GM12878 (cell line): Measurements from ENCODE around the gene FAM83D. TPM values are rescaled to one million over a fixed set of nuclear protein-coding genes. Genes with fewer than 3 reads are reported as not detected.

ENCODE experiments used
- ATAC-seq: fragments of 200-7000 bp; cut with Tn5 transposase; 3 replicates; pipeline ENCODE4 v1.9.1; 2020; ENCODE audit warnings: mild to moderate bottlenecking, moderate library complexity
- BruUV-seq: library from RNA; stranded (reverse); fragments of 400-500 nt; replicated peaks from 2 replicates; lab custom pipeline; 2021; lab: Mats Ljungman, UMichigan
- CTCF ChIA-PET: fragments of 300-600 bp; sonication (Branson Sonifier 250); formaldehyde crosslinking; extraction: SDS; loops from one replicate; lab custom pipeline; 2021; ENCODE audit warnings: inconsistent platforms; lab: Yijun Ruan, JAX
- POLR2A ChIA-PET: fragments of 350-600 bp; formaldehyde crosslinking; extraction: SDS; loops from one replicate; lab custom pipeline; 2021; ENCODE audit warnings: inconsistent platforms; lab: Charles Lee
- RAD21 ChIA-PET: fragments of 300-600 bp; sonication (Branson Sonifier 250); formaldehyde crosslinking; loops from one replicate; lab custom pipeline; 2023; ENCODE audit warnings: antibody characterized with exemption; ENCODE audit not compliant: unreplicated experiment; lab: Charles Lee
- SMC1A ChIA-PET: fragments of 300-600 bp; sonication (Branson Sonifier 250); formaldehyde crosslinking; loops from one replicate; lab custom pipeline; 2023; ENCODE audit not compliant: unreplicated experiment, uncharacterized antibody; lab: Charles Lee
- DNase-seq: peaks from one replicate; pipeline ENCODE4 v3.0.0-alpha.2; 2011; ENCODE audit warnings: low read depth, low spot score
- FAIRE-seq: peaks from 3 replicates; lab custom pipeline; 2011; peaks lifted over from hg19 to GRCh38; lab: Jason Lieb, UNC
- H2AFZ ChIP-seq: 2 replicates; pipeline ENCODE4 v1.6.0; 2011; ENCODE audit warnings: low read depth, low read length, control low read depth; ENCODE audit not compliant: control insufficient read depth
- H3K27ac ChIP-seq: 2 replicates; pipeline ENCODE4 v1.5.1; 2011; ENCODE audit warnings: control low read depth; ENCODE audit not compliant: control insufficient read depth, insufficient read depth
- H3K27me3 ChIP-seq, 2 experiments: replicated peaks in 1 of 2; 2 replicates each; pipeline versions ENCODE4 v1.6.0 to v1.6.1; 2011; ENCODE audit warnings: low read length in 1 of 2; ENCODE audit not compliant: control insufficient read depth in 2 of 2, insufficient read depth in 2 of 2
- H3K36me3 ChIP-seq, 2 experiments: 2 replicates each; pipeline ENCODE4 v1.5.1; 2011; ENCODE audit warnings: low read length in 1 of 2; ENCODE audit not compliant: control insufficient read depth in 2 of 2, insufficient read depth in 2 of 2
- H3K4me1 ChIP-seq: 2 replicates; pipeline ENCODE4 v1.6.1; 2011; ENCODE audit warnings: mild to moderate bottlenecking, low read length, moderate library complexity, mixed read lengths; ENCODE audit not compliant: control insufficient read depth, insufficient read depth
- H3K4me2 ChIP-seq: 2 replicates; pipeline ENCODE4 v1.6.0; 2011; ENCODE audit warnings: control low read depth; ENCODE audit not compliant: control insufficient read depth, insufficient read depth
- H3K4me3 ChIP-seq: fragments of 200-600 bp; sonication (generic); 2 replicates; pipeline ENCODE4 v1.5.1; 2016
- H3K79me2 ChIP-seq: 2 replicates; pipeline ENCODE4 v1.6.0; 2011; ENCODE audit warnings: low read length; ENCODE audit not compliant: control insufficient read depth, insufficient read depth
- H3K9ac ChIP-seq: 2 replicates; pipeline ENCODE4 v1.8.0; 2011; ENCODE audit warnings: low read length, control low read depth, mixed read lengths; ENCODE audit not compliant: control insufficient read depth, insufficient read depth
- H3K9me3 ChIP-seq: replicated peaks from 3 replicates; pipeline ENCODE4 v1.5.1; 2011; ENCODE audit warnings: mild to moderate bottlenecking, low read length; ENCODE audit not compliant: control insufficient read depth, insufficient read depth
- H4K20me1 ChIP-seq: 2 replicates; pipeline ENCODE4 v1.6.0; 2011; ENCODE audit not compliant: control insufficient read depth, insufficient read depth
- BCLAF1 ChIP-seq: fragments of 450-650 bp; IDR thresholded peaks from 2 replicates; pipeline ENCODE4 v1.6.1; 2017; ENCODE audit warnings: antibody characterized with exemption, mild to moderate bottlenecking, moderate library complexity
- CREB1 ChIP-seq: IDR thresholded peaks from 2 replicates; pipeline ENCODE4 v1.6.1; 2012; ENCODE audit warnings: low read depth, mild to moderate bottlenecking, inconsistent platforms
- DPF2 ChIP-seq: fragments of 450-650 bp; IDR thresholded peaks from 2 replicates; pipeline ENCODE4 v1.6.1; 2017; ENCODE audit warnings: mild to moderate bottlenecking
- JUND ChIP-seq: IDR thresholded peaks from 2 replicates; pipeline ENCODE4 v1.6.1; 2012; ENCODE audit warnings: low read depth, mild to moderate bottlenecking, low read length, improper control_type of control experiment, moderate library complexity
- LARP7 ChIP-seq: fragments of 450-650 bp; IDR thresholded peaks from 2 replicates; pipeline ENCODE4 v1.6.1; 2017; ENCODE audit warnings: mild to moderate bottlenecking
- SMAD5 ChIP-seq: IDR thresholded peaks from 2 replicates; pipeline ENCODE4 v1.6.1; 2016; ENCODE audit warnings: antibody characterized with exemption, low read depth
- ZBTB40 ChIP-seq: fragments of 450-650 bp; IDR thresholded peaks from 2 replicates; pipeline ENCODE4 v1.6.1; 2016; ENCODE audit warnings: mild to moderate bottlenecking, moderate library complexity, borderline replicate concordance
- ZNF384 ChIP-seq: IDR thresholded peaks from 2 replicates; pipeline ENCODE4 v1.6.1; 2012; ENCODE audit warnings: low read depth, mild to moderate bottlenecking, low read length, improper control_type of control experiment, borderline replicate concordance
- ZZZ3 ChIP-seq: IDR thresholded peaks from 2 replicates; pipeline ENCODE4 v1.6.1; 2011; ENCODE audit warnings: low read depth; ENCODE audit not compliant: control insufficient read depth, insufficient read length
- whole genome bisulfite sequencing: methylation state at CpG from one replicate; pipeline ENCODE4 v1.1.6; 2016; ENCODE audit warnings: low lambda C conversion rate; ENCODE audit not compliant: insufficient replicate concordance, insufficient coverage; ENCODE audit errors: missing lambda C conversion rate; 5-methylcytosine and 5-hydroxymethylcytosine counted together
- in situ Hi-C: fragments of 300-500 bp; cut with MboI; formaldehyde crosslinking; loops from 9 replicates; pipeline ENCODE4 v1.14.3; 2018; ENCODE audit warnings: mixed read lengths
- intact Hi-C: fragments of 100-400 bp; cut with micrococcal nuclease; formaldehyde crosslinking; loops from one replicate; pipeline ENCODE4 v1.14.2; 2022; ENCODE audit not compliant: unreplicated experiment
- polyA plus RNA-seq, 11 experiments: library from polyadenylated mRNA; depleted of rRNA in 4 of 11; unstranded in 6 of 11; stranded (reverse) in 5 of 11; fragments of >200 nt; fragmentation: Nextera tagmentation in 4 of 11; fragmentation: Illumina TruSeq in 1 of 11; extraction: Ambion mirVana in 4 of 11; extraction: Trizol in 1 of 11; gene quantifications; 1 replicate in 1 of 11; 2 replicates in 10 of 11; pipeline versions ENCODE4 v1.2.1 to v1.2.3, GENCODE V29; 2011 to 2016; ENCODE audit warnings: inconsistent platforms in 2 of 11, missing spikeins in 2 of 11, low read depth in 1 of 11
- total RNA-seq, 4 experiments: library from RNA; depleted of rRNA in 3 of 4; stranded (reverse); fragments of >200 nt in 3 of 4; fragmentation: Illumina TruSeq in 1 of 4; extraction: Trizol in 1 of 4; gene quantifications; 2 replicates each; pipeline versions ENCODE4 v1.2.1 to v1.2.3, GENCODE V29; 2013 to 2021
- TF ChIP-seq, protein P1 (sequence below): IDR thresholded peaks from 2 replicates; pipeline ENCODE4 v1.6.1; 2011; ENCODE audit warnings: low read depth, mild to moderate bottlenecking, low read length, moderate library complexity, borderline replicate concordance; ENCODE audit errors: extremely low read depth
- TF ChIP-seq, protein P2 (sequence below): IDR thresholded peaks from 2 replicates; pipeline ENCODE4 v1.6.1; 2012; ENCODE audit warnings: improper control_type of control experiment, low read depth, low read length; ENCODE audit not compliant: insufficient replicate concordance

The FAM83D gene
- total and polyA plus RNA-seq, 10 of the 15 experiments (the other 5 are each of a cell fraction or from before 2014, with no cell fraction given): 4.5 to 34.8 (median 19.2) TPM

- ATAC-seq (no peak), FAIRE-seq (no peak), DNase-seq (no peak)
- Histone ChIP-seq H3K27me3 (no peaks in the 10 kb centered on the region), H3K4me1 (peaks cover 7% of the 10 kb centered on the region), H3K4me3 (no peak overlapping the region), H3K9ac (no peak overlapping the region), H3K27ac (no peak overlapping the region), H3K4me2 (no peak overlapping the region), H4K20me1 (no peaks in the 10 kb centered on the region), H3K36me3 (peaks cover 0 to 9% of the 10 kb centered on the region in 2 experiments; a peak in 2 of 4 replicates), H3K9me3 (no peaks in the 10 kb centered on the region), H3K79me2 (peaks cover 34% of the 10 kb centered on the region), H2AFZ (no peak overlapping the region)
- intact Hi-C loops (loop anchor here (5.0 kb wide), 1 partner anchor 277 kb away; no protein-coding TSS in a partner anchor), in situ Hi-C loops (loop anchor here (5.0 kb wide), 1 partner anchor 123 kb away; no protein-coding TSS in a partner anchor)
- ChIA-PET CTCF (interaction anchor here (0.8 to 12.8 kb wide), 6 partner anchors 9 to 123 kb away, joined by 3 to 182 read pairs (median 4); no protein-coding TSS in a partner anchor), POLR2A (no interaction called here), SMC1A (interaction anchor here (0.7 to 4.1 kb wide), 4 partner anchors 103 to 207 kb away, joined by 3 to 16 read pairs (median 3); no protein-coding TSS in a partner anchor), RAD21 (interaction anchor here (1.4 to 11.9 kb wide), 3 partner anchors 36 to 124 kb away, joined by 3 to 91 read pairs (median 4); no protein-coding TSS in a partner anchor)
- BruUV-seq: no TSS peak
- 100% methylated on average over 2 of the region's 2 CpGs for WGBS
- TF ChIP-seq BCLAF1 (no peak), CREB1 (no peak), LARP7 (no peak), SMAD5 (no peak), ZZZ3 (no peak), DPF2 (no peak), JUND (no peak), ZNF384 (no peak), ZBTB40 (no peak)
- TF ChIP-seq, protein P1, sequence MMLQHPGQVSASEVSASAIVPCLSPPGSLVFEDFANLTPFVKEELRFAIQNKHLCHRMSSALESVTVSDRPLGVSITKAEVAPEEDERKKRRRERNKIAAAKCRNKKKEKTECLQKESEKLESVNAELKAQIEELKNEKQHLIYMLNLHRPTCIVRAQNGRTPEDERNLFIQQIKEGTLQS: no peak
- TF ChIP-seq, protein P2, sequence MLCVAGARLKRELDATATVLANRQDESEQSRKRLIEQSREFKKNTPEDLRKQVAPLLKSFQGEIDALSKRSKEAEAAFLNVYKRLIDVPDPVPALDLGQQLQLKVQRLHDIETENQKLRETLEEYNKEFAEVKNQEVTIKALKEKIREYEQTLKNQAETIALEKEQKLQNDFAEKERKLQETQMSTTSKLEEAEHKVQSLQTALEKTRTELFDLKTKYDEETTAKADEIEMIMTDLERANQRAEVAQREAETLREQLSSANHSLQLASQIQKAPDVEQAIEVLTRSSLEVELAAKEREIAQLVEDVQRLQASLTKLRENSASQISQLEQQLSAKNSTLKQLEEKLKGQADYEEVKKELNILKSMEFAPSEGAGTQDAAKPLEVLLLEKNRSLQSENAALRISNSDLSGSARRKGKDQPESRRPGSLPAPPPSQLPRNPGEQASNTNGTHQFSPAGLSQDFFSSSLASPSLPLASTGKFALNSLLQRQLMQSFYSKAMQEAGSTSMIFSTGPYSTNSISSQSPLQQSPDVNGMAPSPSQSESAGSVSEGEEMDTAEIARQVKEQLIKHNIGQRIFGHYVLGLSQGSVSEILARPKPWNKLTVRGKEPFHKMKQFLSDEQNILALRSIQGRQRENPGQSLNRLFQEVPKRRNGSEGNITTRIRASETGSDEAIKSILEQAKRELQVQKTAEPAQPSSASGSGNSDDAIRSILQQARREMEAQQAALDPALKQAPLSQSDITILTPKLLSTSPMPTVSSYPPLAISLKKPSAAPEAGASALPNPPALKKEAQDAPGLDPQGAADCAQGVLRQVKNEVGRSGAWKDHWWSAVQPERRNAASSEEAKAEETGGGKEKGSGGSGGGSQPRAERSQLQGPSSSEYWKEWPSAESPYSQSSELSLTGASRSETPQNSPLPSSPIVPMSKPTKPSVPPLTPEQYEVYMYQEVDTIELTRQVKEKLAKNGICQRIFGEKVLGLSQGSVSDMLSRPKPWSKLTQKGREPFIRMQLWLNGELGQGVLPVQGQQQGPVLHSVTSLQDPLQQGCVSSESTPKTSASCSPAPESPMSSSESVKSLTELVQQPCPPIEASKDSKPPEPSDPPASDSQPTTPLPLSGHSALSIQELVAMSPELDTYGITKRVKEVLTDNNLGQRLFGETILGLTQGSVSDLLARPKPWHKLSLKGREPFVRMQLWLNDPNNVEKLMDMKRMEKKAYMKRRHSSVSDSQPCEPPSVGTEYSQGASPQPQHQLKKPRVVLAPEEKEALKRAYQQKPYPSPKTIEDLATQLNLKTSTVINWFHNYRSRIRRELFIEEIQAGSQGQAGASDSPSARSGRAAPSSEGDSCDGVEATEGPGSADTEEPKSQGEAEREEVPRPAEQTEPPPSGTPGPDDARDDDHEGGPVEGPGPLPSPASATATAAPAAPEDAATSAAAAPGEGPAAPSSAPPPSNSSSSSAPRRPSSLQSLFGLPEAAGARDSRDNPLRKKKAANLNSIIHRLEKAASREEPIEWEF: no peak
Observed at GRCh38 chr20:38924718-38925117, 1.5 kb upstream of the FAM83D start.
